GM12801 (cell line): ENCODE measurements around the gene CHAD.

Source experiments
- CTCF ChIP-seq: IDR thresholded peaks from one replicate; pipeline ENCODE4 v1.5.1; 2011; ENCODE audit warnings: control low read depth; ENCODE audit not compliant: insufficient read length; ENCODE audit errors: extremely low read depth

The CHAD gene

GRCh38 chr17:50437409-50437808 is 31.3 kb downstream of the CHAD start:
- no peak for TF ChIP-seq CTCF

GRCh38 chr17:50432125-50432762 is 36.4 kb downstream of the CHAD start:
- no peak for TF ChIP-seq CTCF

- no peak for TF ChIP-seq CTCF
These were observed 37.7 kb downstream of the CHAD start for GRCh38 chr17:50430821-50431618.

- TF ChIP-seq CTCF: no peak
These were observed 38.9 kb downstream of the CHAD start for GRCh38 chr17:50429793-50430192.

- no peak for TF ChIP-seq CTCF
These were observed 39.8 kb downstream of the CHAD start for GRCh38 chr17:50428831-50429424.

GRCh38 chr17:50426814-50427787 is 41.6 kb downstream of the CHAD start:
- TF ChIP-seq CTCF: no peak

GRCh38 chr17:50426472-50426782 is 42.3 kb downstream of the CHAD start:
- TF ChIP-seq CTCF: no peak
